GM12878 (cell line): ENCODE data around the gene BMF.

Experiments used
- CBFB ChIP-seq: IDR thresholded peaks from 2 replicates; pipeline ENCODE4 v1.6.1; 2016; ENCODE audit warnings: antibody characterized with exemption, low read depth
- CTCF ChIP-seq, 3 experiments: IDR thresholded peaks in 2 of 3; conservative IDR thresholded peaks in 1 of 3; 2 replicates each; pipeline ENCODE4 v1.5.1; 2011; ENCODE audit warnings: low read depth in 3 of 3, low read length in 3 of 3, mild to moderate bottlenecking in 3 of 3, control low read depth in 2 of 3, moderate library complexity in 2 of 3, inconsistent platforms in 1 of 3, mixed read lengths in 1 of 3; ENCODE audit not compliant: control insufficient read depth in 2 of 3, insufficient read depth in 1 of 3; ENCODE audit errors: extremely low read depth in 1 of 3
- JUND ChIP-seq: IDR thresholded peaks from 2 replicates; pipeline ENCODE4 v1.6.1; 2012; ENCODE audit warnings: low read depth, mild to moderate bottlenecking, low read length, improper control_type of control experiment, moderate library complexity
- NR2C2 ChIP-seq: IDR thresholded peaks from 2 replicates; pipeline ENCODE4 v1.6.1; 2011; ENCODE audit warnings: borderline replicate concordance, low read depth; ENCODE audit not compliant: control insufficient read depth, insufficient read length
- SP1 ChIP-seq: IDR thresholded peaks from one replicate; pipeline ENCODE4 v1.6.1; 2011; ENCODE audit warnings: low read depth, low read length

GRCh38 chr15:40042791-40043320 is 65.8 kb downstream of the BMF start:
- no peak for TF ChIP-seq CTCF (IDR thresholded peaks at IDR 0.05 in 2 of 3, conservative IDR thresholded peaks at IDR 0.05 in 1 of 3; ENCODE audit: control insufficient read depth in 2 of 3, extremely low read depth in 1 of 3, insufficient read depth in 1 of 3, low read depth in 3 of 3, low read length in 3 of 3)
- no peak for TF ChIP-seq NR2C2
- no peak for TF ChIP-seq JUND
- no peak for TF ChIP-seq CBFB
- no peak for TF ChIP-seq SP1
